Activated T-helper 1 cell treated with Interleukin-2 at 50 U/mL for 16 hours (primary cell): ENCODE results near the gene EXOC3L2.
"Not testable (repeated sequence)": the region's sequence is repeated elsewhere in the genome, so short reads cannot be mapped to it uniquely, and the experiment has no call there.

Experiments
- DNase-seq: peaks from one replicate; pipeline ENCODE4 v3.0.0-alpha.2; 2020; ENCODE audit warnings: low read depth

Gene EXOC3L2

GRCh38 chr19:45245334-45245787 is at the start of gene EXOC3L2:
Gene EXOC3L2, minus strand, starts transcription at chr19:45245407. Its CDS starts 6,362 bp downstream, at chr19:45239045.
- no peak for DNase-seq

- DNase-seq, result no peak
These were observed 49.3 kb upstream of the EXOC3L2 start for GRCh38 chr19:45294291-45295029.

GRCh38 chr19:45293682-45294081 is 48.5 kb upstream of the EXOC3L2 start:
- DNase-seq, result no peak

- DNase-seq, result no peak
These were observed 46.6 kb upstream of the EXOC3L2 start for GRCh38 chr19:45291834-45292233.

- DNase-seq, result no peak
These were observed 45.2 kb upstream of the EXOC3L2 start for GRCh38 chr19:45290381-45290931.

- DNase-seq, result no peak
These were observed 38.3 kb upstream of the EXOC3L2 start for GRCh38 chr19:45283443-45284033.

- no peak for DNase-seq
These were observed 35.3 kb upstream of the EXOC3L2 start for GRCh38 chr19:45280471-45280961.

- DNase-seq, result no peak
These were observed 34.5 kb upstream of the EXOC3L2 start for GRCh38 chr19:45279587-45280192.

- no peak for DNase-seq
These were observed 32.9 kb upstream of the EXOC3L2 start for GRCh38 chr19:45278087-45278486.

GRCh38 chr19:45276284-45276687 is 31.1 kb upstream of the EXOC3L2 start:
- DNase-seq, result no peak

GRCh38 chr19:45275370-45275971 is 30.3 kb upstream of the EXOC3L2 start:
- DNase-seq, result no peak

GRCh38 chr19:45273521-45273855 is 28.3 kb upstream of the EXOC3L2 start:
- DNase-seq, result no peak

- DNase-seq, result no peak
These were observed 26.5 kb upstream of the EXOC3L2 start for GRCh38 chr19:45271735-45272108.

GRCh38 chr19:45271098-45271734 is 26.0 kb upstream of the EXOC3L2 start:
- DNase-seq, result no peak

GRCh38 chr19:45269939-45270338 is 24.7 kb upstream of the EXOC3L2 start:
- not testable (repeated sequence) for DNase-seq

GRCh38 chr19:45267296-45267695 is 22.1 kb upstream of the EXOC3L2 start:
- DNase-seq, result no peak

- DNase-seq, result no peak
These were observed 20.2 kb upstream of the EXOC3L2 start for GRCh38 chr19:45265375-45265774.

- DNase-seq, result no peak
These were observed 19.6 kb upstream of the EXOC3L2 start for GRCh38 chr19:45264781-45265317.

- no peak for DNase-seq
These were observed 17.8 kb upstream of the EXOC3L2 start for GRCh38 chr19:45263013-45263412.

GRCh38 chr19:45262570-45262969 is 17.4 kb upstream of the EXOC3L2 start:
- no peak for DNase-seq

- no peak for DNase-seq
These were observed 13.7 kb upstream of the EXOC3L2 start for GRCh38 chr19:45258862-45259261.

GRCh38 chr19:45256836-45257235 is 11.6 kb upstream of the EXOC3L2 start:
- no peak for DNase-seq
